Endothelial cell of umbilical vein (primary cell): Measurements from ENCODE around the gene BCAS3.

ENCODE experiments used
- CTCF ChIP-seq, 2 donors: IDR thresholded peaks; 1 replicate in 1 of 2; 2 replicates in 1 of 2; pipeline ENCODE4 v1.5.1; 2011; ENCODE audit warnings: low read length in 2 of 2, mild to moderate bottlenecking in 2 of 2, moderate library complexity in 2 of 2, control low read depth in 1 of 2, inconsistent platforms in 1 of 2, low read depth in 1 of 2; ENCODE audit not compliant: insufficient read depth in 1 of 2; ENCODE audit errors: extremely low read depth in 1 of 2
- EZH2 ChIP-seq: IDR thresholded peaks from 2 replicates; pipeline ENCODE4 v1.6.1; 2012; ENCODE audit warnings: borderline replicate concordance, low read depth, mild to moderate bottlenecking, moderate library complexity, low read length, inconsistent platforms; ENCODE audit not compliant: severe bottlenecking
- JUN ChIP-seq: IDR thresholded peaks from 2 replicates; pipeline ENCODE4 v1.6.1; 2011; ENCODE audit warnings: borderline replicate concordance, low read depth; ENCODE audit not compliant: insufficient read length, insufficient read depth
- MAX ChIP-seq: IDR thresholded peaks from 2 replicates; pipeline ENCODE4 v1.6.1; 2011; ENCODE audit not compliant: insufficient read depth, insufficient read length
- MYC ChIP-seq: IDR thresholded peaks from one replicate; pipeline ENCODE4 v1.6.1; 2011; ENCODE audit warnings: mild to moderate bottlenecking, low read depth, low read length
- POLR2A ChIP-seq: IDR thresholded peaks from 2 replicates; pipeline ENCODE4 v1.6.1; 2012; ENCODE audit warnings: low read depth, mild to moderate bottlenecking, control low read depth, low read length
- POLR2AphosphoS5 ChIP-seq: IDR thresholded peaks from 2 replicates; pipeline ENCODE4 v1.6.1; 2012; ENCODE audit warnings: low read depth, mild to moderate bottlenecking, control low read depth, low read length, moderate library complexity; ENCODE audit not compliant: insufficient read depth

DNA sequence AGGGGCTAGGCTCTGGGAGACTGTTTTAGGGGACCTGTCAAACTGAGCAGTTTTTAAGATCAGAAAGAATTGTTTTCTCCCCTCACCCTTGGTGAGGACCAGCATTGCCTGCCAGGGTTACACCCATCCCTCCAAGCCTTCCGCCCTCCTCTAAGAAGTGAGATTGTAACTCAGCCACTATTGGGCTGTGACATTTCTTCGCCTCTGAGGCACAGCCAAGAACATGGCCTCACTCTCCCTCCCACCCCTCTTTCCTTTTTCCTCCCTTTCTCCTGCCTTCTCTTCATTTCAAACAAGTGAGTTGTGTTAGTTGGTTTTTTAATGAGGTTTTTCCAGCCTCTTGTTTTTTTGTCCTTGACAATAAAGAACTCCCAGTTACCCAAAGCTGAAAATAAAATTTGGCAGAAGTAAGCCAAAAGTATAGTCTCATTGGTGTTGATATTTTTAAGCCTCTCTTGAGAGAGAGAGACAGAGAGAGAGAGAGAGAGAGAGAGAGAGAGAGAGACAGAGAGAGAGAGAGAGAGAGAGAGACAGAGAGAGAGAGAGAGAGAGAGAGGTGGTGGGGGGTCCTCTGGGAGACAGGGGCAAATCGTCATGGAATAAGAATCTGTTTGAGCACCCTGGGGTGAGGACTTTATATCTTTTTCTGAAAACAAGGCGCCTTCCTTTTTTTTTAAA is 644.8 kb downstream of the BCAS3 start:
- TF ChIP-seq CTCF (IDR thresholded peaks at IDR 0.05; ENCODE audit: extremely low read depth in 1 of 2, insufficient read depth in 1 of 2, low read depth in 1 of 2, low read length in 2 of 2) (no peak), EZH2 (no peak), POLR2AphosphoS5 (no peak), POLR2A (no peak), MAX (no peak), JUN (no peak), MYC (no peak)
